H9 (cell line): ENCODE results near the gene FSTL4. TPM values are rescaled to one million over a fixed set of nuclear protein-coding genes. Genes with fewer than 3 reads are reported as not detected.

Experiments
- DNase-seq: peaks from one replicate; pipeline ENCODE4 v3.0.0-alpha.2; 2017
- H2AFZ ChIP-seq: one replicate; pipeline ENCODE4 v1.6.1; 2013; ENCODE audit warnings: mild to moderate bottlenecking, low read length, control low read depth, moderate library complexity
- H2AK5ac ChIP-seq: 2 replicates; pipeline ENCODE4 v1.6.1; 2013; ENCODE audit warnings: low read length, control low read depth, mixed read lengths; ENCODE audit not compliant: insufficient read length
- H2BK120ac ChIP-seq: one replicate; pipeline ENCODE4 v1.6.1; 2013; ENCODE audit warnings: low read depth, mild to moderate bottlenecking, low read length, control low read depth, inconsistent platforms; ENCODE audit not compliant: poor library complexity, severe bottlenecking
- H2BK12ac ChIP-seq: 2 replicates; pipeline ENCODE4 v1.6.1; 2013; ENCODE audit warnings: low read length, control low read depth, mixed read lengths, low read depth; ENCODE audit not compliant: insufficient read length
- H2BK15ac ChIP-seq: 2 replicates; pipeline ENCODE4 v1.6.1; 2013; ENCODE audit warnings: low read depth, low read length, control low read depth
- H2BK20ac ChIP-seq: one replicate; pipeline ENCODE4 v1.6.1; 2013; ENCODE audit warnings: low read depth, mild to moderate bottlenecking, low read length, control low read depth, inconsistent platforms; ENCODE audit not compliant: poor library complexity, severe bottlenecking
- H2BK5ac ChIP-seq: 2 replicates; pipeline ENCODE4 v1.6.1; 2013; ENCODE audit warnings: low read length, control low read depth, mixed read lengths; ENCODE audit not compliant: insufficient read length
- H3K14ac ChIP-seq: 2 replicates; pipeline ENCODE4 v1.6.1; 2013; ENCODE audit warnings: low read length, control low read depth; ENCODE audit not compliant: insufficient read depth
- H3K18ac ChIP-seq: 2 replicates; pipeline ENCODE4 v1.6.1; 2013; ENCODE audit warnings: low read depth, mild to moderate bottlenecking, mixed read lengths, low read length, control low read depth; ENCODE audit not compliant: insufficient read length
- H3K23ac ChIP-seq: 2 replicates; pipeline ENCODE4 v1.6.1; 2013; ENCODE audit warnings: low read length, control low read depth, mixed read lengths, low read depth; ENCODE audit not compliant: insufficient read length
- H3K23me2 ChIP-seq: 2 replicates; pipeline ENCODE4 v1.6.1; 2013; ENCODE audit warnings: low read depth, mild to moderate bottlenecking, mixed read lengths, low read length, control low read depth; ENCODE audit not compliant: insufficient read length, poor library complexity, severe bottlenecking
- H3K27ac ChIP-seq: 2 replicates; pipeline ENCODE4 v1.5.1; 2013; ENCODE audit warnings: low read length, control low read depth, mixed read lengths, low read depth; ENCODE audit not compliant: insufficient read length
- H3K27me3 ChIP-seq: 2 replicates; pipeline ENCODE4 v1.6.1; 2013; ENCODE audit warnings: low read length, control low read depth, inconsistent platforms; ENCODE audit not compliant: insufficient read depth
- H3K4ac ChIP-seq: 2 replicates; pipeline ENCODE4 v1.6.1; 2013; ENCODE audit warnings: low read depth, mild to moderate bottlenecking, control low read depth, inconsistent platforms, low read length, moderate library complexity
- H3K4me1 ChIP-seq: 2 replicates; pipeline ENCODE4 v1.6.1; 2013; ENCODE audit warnings: low read length, control low read depth, inconsistent platforms; ENCODE audit not compliant: insufficient read depth
- H3K4me2 ChIP-seq: 2 replicates; pipeline ENCODE4 v1.6.1; 2013; ENCODE audit warnings: low read length, control low read depth, mixed read lengths; ENCODE audit not compliant: insufficient read length, insufficient read depth
- H3K56ac ChIP-seq: 2 replicates; pipeline ENCODE4 v1.6.1; 2013; ENCODE audit warnings: low read depth, mild to moderate bottlenecking, mixed read lengths, low read length, control low read depth; ENCODE audit not compliant: insufficient read length
- H3K79me1 ChIP-seq: 2 replicates; pipeline ENCODE4 v1.6.1; 2013; ENCODE audit warnings: low read depth, mild to moderate bottlenecking, moderate library complexity, low read length, control low read depth, inconsistent platforms; ENCODE audit not compliant: insufficient read depth, poor library complexity, severe bottlenecking
- H3K79me2 ChIP-seq: 2 replicates; pipeline ENCODE4 v1.6.1; 2013; ENCODE audit warnings: low read length, control low read depth, inconsistent platforms; ENCODE audit not compliant: insufficient read depth
- H3K9ac ChIP-seq: 2 replicates; pipeline ENCODE4 v1.6.1; 2013; ENCODE audit warnings: low read length, control low read depth, mixed read lengths; ENCODE audit not compliant: insufficient read length; ENCODE audit errors: extremely low read depth
- H3K9me3 ChIP-seq: one replicate; pipeline ENCODE4 v1.6.1; 2013; ENCODE audit warnings: low read depth, low read length, inconsistent platforms; ENCODE audit not compliant: control insufficient read depth
- H3T11ph ChIP-seq: one replicate; pipeline ENCODE4 v1.6.1; 2013; ENCODE audit warnings: mild to moderate bottlenecking, low read length, control low read depth, inconsistent platforms
- H4K20me1 ChIP-seq: one replicate; pipeline ENCODE4 v1.6.1; 2013; ENCODE audit not compliant: control insufficient read depth, insufficient read length, insufficient read depth
- H4K5ac ChIP-seq: 2 replicates; pipeline ENCODE4 v1.6.1; 2013; ENCODE audit warnings: low read depth, mild to moderate bottlenecking, mixed read lengths, low read length, control low read depth; ENCODE audit not compliant: insufficient read length
- H4K8ac ChIP-seq: replicated peaks from 2 replicates; pipeline ENCODE4 v1.6.1; 2013; ENCODE audit warnings: low read length, control low read depth, mixed read lengths, low read depth; ENCODE audit not compliant: insufficient read length
- H4K91ac ChIP-seq: 2 replicates; pipeline ENCODE4 v1.6.1; 2013; ENCODE audit warnings: low read depth, mild to moderate bottlenecking, moderate library complexity, mixed read lengths, low read length, control low read depth; ENCODE audit not compliant: insufficient read length
- H3K27ac Mint-ChIP-seq, 3 experiments: 2 replicates in 2 of 3; 3 replicates in 1 of 3; pipeline ENCODE4 v1.8.0; 2020 to 2021; ENCODE audit warnings: mixed read lengths in 3 of 3, mild to moderate bottlenecking in 1 of 3, moderate library complexity in 1 of 3
- H3K27me3 Mint-ChIP-seq: 2 replicates; pipeline ENCODE4 v1.8.0; 2021; ENCODE audit warnings: low read depth, mild to moderate bottlenecking, moderate library complexity, mixed read lengths
- H3K36me3 Mint-ChIP-seq, 3 experiments: 2 replicates in 2 of 3; 3 replicates in 1 of 3; pipeline ENCODE4 v1.8.0; 2020 to 2021; ENCODE audit warnings: low read depth in 3 of 3, mixed read lengths in 3 of 3; ENCODE audit not compliant: insufficient read depth in 1 of 3
- H3K4me1 Mint-ChIP-seq, 2 experiments: 2 replicates each; pipeline ENCODE4 v1.8.0; 2020; ENCODE audit warnings: mixed read lengths in 2 of 2
- H3K4me3 Mint-ChIP-seq, 2 experiments: 2 replicates in 1 of 2; 3 replicates in 1 of 2; pipeline ENCODE4 v1.8.0; 2020 to 2021; ENCODE audit warnings: mild to moderate bottlenecking in 2 of 2, mixed read lengths in 2 of 2, moderate library complexity in 1 of 2
- H3K9me3 Mint-ChIP-seq, 2 experiments: 2 replicates in 1 of 2; 3 replicates in 1 of 2; pipeline ENCODE4 v1.8.0; 2020; ENCODE audit warnings: mild to moderate bottlenecking in 2 of 2, mixed read lengths in 2 of 2, moderate library complexity in 1 of 2
- CTCF ChIP-seq: fragments of 200-600 bp; sonication (generic); conservative IDR thresholded peaks from 3 replicates; pipeline ENCODE4 v1.8.0; 2021; ENCODE audit warnings: antibody characterized with exemption, mild to moderate bottlenecking
- WGBS: extraction: QIAGEN DNeasy Blood & Tissue Kit; methylation state at CpG from one replicate; pipeline ENCODE4 v1.1.7; 2013; ENCODE audit warnings: missing lambda C conversion rate, low lambda C conversion rate, mixed read lengths; ENCODE audit not compliant: insufficient read length; ENCODE audit errors: extremely low coverage; 5-methylcytosine and 5-hydroxymethylcytosine counted together
- total RNA-seq: library from RNA; stranded (reverse); gene quantifications from 2 replicates; pipeline ENCODE4 v1.2.1, GENCODE V29; 2021

Gene FSTL4
- total RNA-seq, 1 experiment from 2014 or later: 5.7 TPM

DNA sequence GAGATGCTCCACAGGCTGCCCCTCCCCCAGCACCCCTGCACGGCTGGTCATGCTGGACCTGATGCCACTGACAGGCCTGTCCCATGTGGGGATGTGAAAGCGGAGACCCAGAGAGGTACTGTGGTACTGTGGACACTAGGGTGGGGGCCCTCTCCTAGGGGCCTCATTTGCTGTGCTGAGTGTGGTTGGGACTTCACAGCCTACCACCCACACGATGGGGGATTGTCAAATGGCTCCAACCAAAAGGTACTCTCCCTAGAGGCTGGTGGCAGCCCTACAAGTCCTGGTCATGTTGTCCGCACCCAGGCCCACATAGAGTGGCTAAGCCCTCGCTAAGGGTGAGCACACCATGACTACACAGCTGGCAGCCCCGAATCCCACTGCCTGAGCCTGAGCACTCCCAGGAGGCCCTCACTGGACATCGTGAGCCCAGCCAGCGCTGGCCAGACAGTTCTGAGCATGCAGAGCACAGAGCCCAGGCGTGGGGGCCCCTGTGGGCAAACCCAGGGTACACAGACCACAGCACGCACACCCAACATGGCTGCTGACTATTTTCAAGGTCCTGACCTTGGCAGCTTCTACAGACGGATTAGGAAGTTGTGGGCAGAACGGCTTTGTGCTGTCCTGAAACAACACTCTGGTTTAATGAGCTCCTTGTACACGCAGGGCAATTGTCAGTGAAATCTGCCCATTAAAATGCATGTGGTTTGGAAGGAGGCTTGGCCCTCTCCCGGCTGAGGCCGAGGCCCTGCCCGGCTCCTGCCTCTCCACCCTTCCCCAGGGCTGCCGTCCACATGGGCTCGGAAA, 346.4 kb downstream of the FSTL4 start:
- no peak overlapping the region for H2BK5ac ChIP-seq
- no peak overlapping the region for H3K14ac ChIP-seq
- H4K5ac ChIP-seq: no peak overlapping the region
- Mint-ChIP-seq H3K9me3 (no peaks in the 10 kb centered on the region), H3K27me3 (peaks cover 2% of the 10 kb centered on the region; the same call in 1 of the 2 replicates), H3K4me1 (peaks cover 7 to 10% of the 10 kb centered on the region in 2 experiments; a peak in 3 of 4 replicates), H3K36me3 (no peaks in the 10 kb centered on the region; a peak in 1 of 7 replicates), H3K27ac (no peak overlapping the region), H3K4me3 (no peak overlapping the region)
- no peak overlapping the region for H3K4me2 ChIP-seq
- no peaks in the 10 kb centered on the region for H3K79me1 ChIP-seq
- H2BK15ac ChIP-seq: no peak overlapping the region
- no peak overlapping the region for H4K8ac ChIP-seq
- H2BK20ac ChIP-seq: no peak overlapping the region
- DNase-seq: no peak
- no peak for TF ChIP-seq CTCF
- no peak overlapping the region for H3K18ac ChIP-seq
- H2BK120ac ChIP-seq: no peak overlapping the region
- H3T11ph ChIP-seq: no peak overlapping the region
- no peaks in the 10 kb centered on the region for H3K9me3 ChIP-seq
- no peak overlapping the region for H3K9ac ChIP-seq
- no peak overlapping the region for H2AFZ ChIP-seq
- no peaks in the 10 kb centered on the region for H3K4me1 ChIP-seq
- H3K79me2 ChIP-seq: no peaks in the 10 kb centered on the region
- WGBS: no CpG with 5 or more reads among the region's 18 CpGs
- no peak overlapping the region for H3K56ac ChIP-seq
- no peak overlapping the region for H3K4ac ChIP-seq
- H2BK12ac ChIP-seq: no peak overlapping the region
- H4K91ac ChIP-seq: no peak overlapping the region
- no peak overlapping the region for H3K27ac ChIP-seq
- H3K23me2 ChIP-seq: no peaks in the 10 kb centered on the region
- no peak overlapping the region for H3K23ac ChIP-seq
- no peaks in the 10 kb centered on the region for H3K27me3 ChIP-seq
- no peak overlapping the region for H2AK5ac ChIP-seq
- no peaks in the 10 kb centered on the region for H4K20me1 ChIP-seq
